A673 (cell line): ENCODE results near the gene KIF23. TPM values are rescaled to one million over a fixed set of nuclear protein-coding genes. Genes with fewer than 3 reads are reported as not detected.

Experiments
- BruUV-seq: library from RNA; stranded (reverse); fragments of 400-500 nt; replicated peaks from 2 replicates; lab custom pipeline; 2021; lab: Mats Ljungman, UMichigan
- CTCF ChIA-PET: fragments of 300-600 bp; sonication (Branson Sonifier 250); formaldehyde crosslinking; loops from one replicate; lab custom pipeline; 2022; ENCODE audit warnings: antibody characterized with exemption; lab: Charles Lee
- POLR2A ChIA-PET: fragments of 300-600 bp; sonication (Branson Sonifier 250); formaldehyde crosslinking; loops from one replicate; lab custom pipeline; 2022; ENCODE audit warnings: antibody characterized with exemption; ENCODE audit not compliant: low non-redundant PET; lab: Charles Lee
- DNase-seq: peaks from one replicate; pipeline ENCODE4 v3.0.0-alpha.2; 2015; ENCODE audit warnings: low spot score
- H3K27ac ChIP-seq: fragments of 200-600 bp; sonication (generic); 2 replicates; pipeline ENCODE4 v1.5.1; 2016; ENCODE audit warnings: mixed run types, low read depth, mild to moderate bottlenecking, mixed read lengths, antibody characterized with exemption, low read length; ENCODE audit not compliant: poor library complexity, severe bottlenecking
- H3K27me3 ChIP-seq: fragments of 200-600 bp; sonication (generic); replicated peaks from 2 replicates; pipeline ENCODE4 v1.6.1; 2017; ENCODE audit warnings: mixed run types, low read depth, mild to moderate bottlenecking, mixed read lengths, antibody characterized with exemption, low read length; ENCODE audit not compliant: insufficient read depth, poor library complexity
- H3K36me3 ChIP-seq: fragments of 200-600 bp; sonication (generic); 2 replicates; pipeline ENCODE4 v1.6.1; 2016; ENCODE audit warnings: mixed run types, mild to moderate bottlenecking, mixed read lengths, antibody characterized with exemption, low read length; ENCODE audit not compliant: insufficient read depth, poor library complexity, severe bottlenecking
- H3K4me1 ChIP-seq: fragments of 200-600 bp; sonication (generic); 2 replicates; pipeline ENCODE4 v1.6.1; 2017; ENCODE audit warnings: mixed run types, mild to moderate bottlenecking, mixed read lengths, antibody characterized with exemption, low read length; ENCODE audit not compliant: insufficient read depth, poor library complexity, severe bottlenecking
- H3K4me3 ChIP-seq: fragments of 200-600 bp; sonication (generic); 2 replicates; pipeline ENCODE4 v1.5.1; 2016; ENCODE audit warnings: low read depth, mixed run types, mild to moderate bottlenecking, mixed read lengths, low read length; ENCODE audit not compliant: poor library complexity, severe bottlenecking
- H3K9me3 ChIP-seq: fragments of 200-600 bp; sonication (generic); 2 replicates; pipeline ENCODE4 v1.6.1; 2016; ENCODE audit warnings: mixed run types, low read depth, mild to moderate bottlenecking, mixed read lengths, antibody characterized with exemption, low read length; ENCODE audit not compliant: poor library complexity, severe bottlenecking
- EZH2 ChIP-seq: fragments of 200-600 bp; sonication (generic); IDR thresholded peaks from 2 replicates; pipeline ENCODE4 v1.6.1; 2017; ENCODE audit warnings: borderline replicate concordance, low read depth, mild to moderate bottlenecking, mixed read lengths, antibody characterized with exemption, low read length; ENCODE audit not compliant: poor library complexity, severe bottlenecking
- intact Hi-C: fragments of 100-400 bp; cut with micrococcal nuclease; formaldehyde crosslinking; loops from one replicate; pipeline ENCODE4 v1.10.0; 2022; ENCODE audit not compliant: unreplicated experiment
- total RNA-seq: library from RNA; stranded (reverse); gene quantifications from 2 replicates; pipeline ENCODE4 v1.2.3, GENCODE V29; 2021
- TF ChIP-seq, protein P1 (sequence below): fragments of 300-800, 200-600 bp; sonication (generic); conservative IDR thresholded peaks from 2 replicates; pipeline ENCODE4 v1.5.1; 2017; ENCODE audit warnings: low read depth, mild to moderate bottlenecking, antibody characterized with exemption, low read length, moderate library complexity, mixed read lengths

Gene KIF23
- total RNA-seq, 1 experiment from 2014 or later, result 124 TPM

DNA sequence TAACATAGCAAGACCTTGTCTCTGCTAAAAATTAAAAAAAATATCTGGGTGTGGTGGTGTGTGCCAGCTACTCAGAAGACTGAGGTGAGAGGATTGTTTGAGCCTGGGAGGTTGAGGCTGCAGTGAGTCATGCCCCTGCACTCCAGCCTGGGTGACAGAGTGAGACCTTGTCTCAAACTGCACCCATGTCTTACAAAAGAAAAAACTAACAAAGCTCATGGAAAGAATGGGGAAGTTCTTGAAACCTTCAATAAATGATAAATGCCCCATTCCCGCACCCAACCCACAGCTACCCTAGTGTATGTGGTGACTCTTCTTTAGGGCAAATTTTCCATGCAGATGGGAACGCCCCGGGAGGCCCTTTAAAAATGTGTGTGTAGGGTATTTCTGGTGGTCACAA lies 66.8 kb downstream of the KIF23 start:
- no peak for DNase-seq
- ChIA-PET CTCF (interaction anchor here (0.6 kb wide), 1 partner anchor 96 kb away, joined by 5 read pairs; no protein-coding TSS in a partner anchor), POLR2A (no interaction called here)
- Histone ChIP-seq H3K27ac (no peak overlapping the region), H3K9me3 (no peaks in the 10 kb centered on the region), H3K36me3 (no peaks in the 10 kb centered on the region), H3K4me3 (no peak overlapping the region), H3K27me3 (no peaks in the 10 kb centered on the region), H3K4me1 (no peaks in the 10 kb centered on the region)
- intact Hi-C loops, result no loop called here
- BruUV-seq, result no TSS peak
- TF ChIP-seq, protein P1, sequence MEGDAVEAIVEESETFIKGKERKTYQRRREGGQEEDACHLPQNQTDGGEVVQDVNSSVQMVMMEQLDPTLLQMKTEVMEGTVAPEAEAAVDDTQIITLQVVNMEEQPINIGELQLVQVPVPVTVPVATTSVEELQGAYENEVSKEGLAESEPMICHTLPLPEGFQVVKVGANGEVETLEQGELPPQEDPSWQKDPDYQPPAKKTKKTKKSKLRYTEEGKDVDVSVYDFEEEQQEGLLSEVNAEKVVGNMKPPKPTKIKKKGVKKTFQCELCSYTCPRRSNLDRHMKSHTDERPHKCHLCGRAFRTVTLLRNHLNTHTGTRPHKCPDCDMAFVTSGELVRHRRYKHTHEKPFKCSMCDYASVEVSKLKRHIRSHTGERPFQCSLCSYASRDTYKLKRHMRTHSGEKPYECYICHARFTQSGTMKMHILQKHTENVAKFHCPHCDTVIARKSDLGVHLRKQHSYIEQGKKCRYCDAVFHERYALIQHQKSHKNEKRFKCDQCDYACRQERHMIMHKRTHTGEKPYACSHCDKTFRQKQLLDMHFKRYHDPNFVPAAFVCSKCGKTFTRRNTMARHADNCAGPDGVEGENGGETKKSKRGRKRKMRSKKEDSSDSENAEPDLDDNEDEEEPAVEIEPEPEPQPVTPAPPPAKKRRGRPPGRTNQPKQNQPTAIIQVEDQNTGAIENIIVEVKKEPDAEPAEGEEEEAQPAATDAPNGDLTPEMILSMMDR, result no peak
- no peak for TF ChIP-seq EZH2

DNA sequence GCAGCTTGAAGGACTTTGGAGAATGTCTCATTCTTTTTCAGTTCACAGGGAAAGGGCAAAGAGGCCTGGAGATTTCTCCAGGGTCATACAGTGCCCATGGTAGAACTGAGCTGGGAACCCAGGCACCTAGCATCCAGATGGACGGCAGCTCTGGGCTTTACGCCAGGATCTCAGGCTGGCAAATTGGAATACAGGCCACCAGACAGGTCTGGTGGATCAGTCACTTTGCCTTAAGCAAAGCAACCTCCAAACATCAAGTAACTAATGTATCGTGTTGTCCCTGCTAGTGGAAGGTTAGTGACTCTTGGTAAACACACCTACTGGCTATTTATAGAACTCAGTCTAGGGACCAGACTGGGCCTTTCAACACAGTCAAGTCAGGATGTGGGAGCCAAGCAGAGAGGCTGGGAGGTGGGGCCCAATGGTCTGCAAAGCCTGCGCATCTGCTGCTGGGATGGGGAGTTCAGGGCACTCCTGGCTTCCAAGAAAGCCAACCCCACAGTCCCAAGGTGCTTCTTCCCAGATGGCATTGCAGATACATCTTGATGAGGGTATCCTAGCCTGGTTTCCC lies 68.6 kb downstream of the KIF23 start:
- H3K4me1 ChIP-seq, result no peaks in the 10 kb centered on the region
- ChIA-PET CTCF (no interaction called here), POLR2A (no interaction called here)
- no TSS peak for BruUV-seq
- intact Hi-C loops, result no loop called here
- no peak for DNase-seq
- H3K9me3 ChIP-seq, result no peaks in the 10 kb centered on the region
- no peak overlapping the region for H3K4me3 ChIP-seq
- H3K36me3 ChIP-seq, result no peaks in the 10 kb centered on the region
- H3K27me3 ChIP-seq, result no peaks in the 10 kb centered on the region
- no peak overlapping the region for H3K27ac ChIP-seq
- TF ChIP-seq, protein P1, result no peak
- no peak for TF ChIP-seq EZH2

DNA sequence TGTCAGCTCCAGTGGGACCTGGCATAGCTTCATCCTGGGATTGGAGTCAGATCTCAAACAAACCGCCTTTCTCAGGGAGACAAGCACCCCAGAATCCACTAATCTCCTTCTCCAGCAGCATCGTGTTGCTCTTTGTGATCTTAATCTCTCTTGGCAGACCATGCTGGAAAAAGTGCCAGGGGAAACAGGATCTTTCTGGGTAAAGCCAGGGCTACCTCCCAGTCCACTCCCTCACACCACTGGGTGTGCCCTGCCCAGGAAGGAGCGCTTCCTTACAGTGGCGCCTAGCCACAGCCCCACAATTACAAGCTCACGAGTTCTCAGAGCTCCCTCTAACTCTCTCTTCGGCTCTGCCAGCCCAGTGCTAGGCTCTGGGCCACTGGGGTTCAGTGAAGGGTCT lies 70.7 kb downstream of the KIF23 start:
- ChIA-PET POLR2A (no interaction called here), CTCF (no interaction called here)
- intact Hi-C loops, result no loop called here
- Histone ChIP-seq H3K36me3 (no peaks in the 10 kb centered on the region), H3K4me1 (no peaks in the 10 kb centered on the region), H3K27me3 (no peaks in the 10 kb centered on the region), H3K27ac (no peak overlapping the region), H3K9me3 (no peaks in the 10 kb centered on the region), H3K4me3 (no peak overlapping the region)
- DNase-seq, result no peak
- no peak for TF ChIP-seq EZH2
- TF ChIP-seq, protein P1, result no peak
- BruUV-seq, result no TSS peak
